Ecto neural progenitor cell (in vitro differentiated cells): Measurements from ENCODE around the gene KRT222.

Source experiments
- DNase-seq: peaks from one replicate; pipeline ENCODE4 v3.0.0-alpha.2; 2018; ENCODE audit warnings: low spot score

Gene KRT222

GRCh38 chr17:40664582-40665333, at the start of gene KRT222:
Gene KRT222, minus strand, starts transcription at chr17:40665177. Its CDS starts 78 bp downstream, at chr17:40665099.
- no peak for DNase-seq

GRCh38 chr17:40714473-40714872, 49.5 kb upstream of the KRT222 start:
- no peak for DNase-seq

- DNase-seq = no peak
Measured at GRCh38 chr17:40707745-40708144, 42.8 kb upstream of the KRT222 start.

- no peak for DNase-seq
Measured at GRCh38 chr17:40705584-40705983, 40.6 kb upstream of the KRT222 start.

GRCh38 chr17:40703652-40704051, 38.7 kb upstream of the KRT222 start, which contains the start of gene KRT24:
Gene KRT24, minus strand, starts transcription at chr17:40703752. Its CDS starts 59 bp downstream, at chr17:40703693.
- no peak for DNase-seq

- no peak for DNase-seq
Measured at GRCh38 chr17:40702271-40702670, 37.3 kb upstream of the KRT222 start.

GRCh38 chr17:40699853-40700252, 34.9 kb upstream of the KRT222 start:
- no peak for DNase-seq

- DNase-seq = no peak
Measured at GRCh38 chr17:40699371-40699770, 34.4 kb upstream of the KRT222 start.

GRCh38 chr17:40697297-40697696, 32.3 kb upstream of the KRT222 start:
- no peak for DNase-seq

GRCh38 chr17:40696651-40697072, 31.7 kb upstream of the KRT222 start:
- no peak for DNase-seq

- no peak for DNase-seq
Measured at GRCh38 chr17:40695874-40696472, 31.0 kb upstream of the KRT222 start.

- DNase-seq = no peak
Measured at GRCh38 chr17:40694584-40694983, 29.6 kb upstream of the KRT222 start.

GRCh38 chr17:40687106-40687505, 22.1 kb upstream of the KRT222 start:
- DNase-seq = no peak

- no peak for DNase-seq
Measured at GRCh38 chr17:40686192-40686591, 21.2 kb upstream of the KRT222 start.

GRCh38 chr17:40680998-40681397, 16.0 kb upstream of the KRT222 start:
- DNase-seq = no peak

- no peak for DNase-seq
Measured at GRCh38 chr17:40679523-40679907, 14.5 kb upstream of the KRT222 start.

- DNase-seq = no peak
Measured at GRCh38 chr17:40678902-40679522, 14.0 kb upstream of the KRT222 start.

- DNase-seq = no peak
Measured at GRCh38 chr17:40675905-40676304, 10.9 kb upstream of the KRT222 start.

- no peak for DNase-seq
Measured at GRCh38 chr17:40672654-40673053, 7.7 kb upstream of the KRT222 start.

GRCh38 chr17:40671282-40671681, 6.3 kb upstream of the KRT222 start:
- DNase-seq = no peak

- no peak for DNase-seq
Measured at GRCh38 chr17:40666331-40666730, 1.4 kb upstream of the KRT222 start.

- DNase-seq = no peak
Measured at GRCh38 chr17:40663252-40663651, 1.7 kb downstream of the KRT222 start.

GRCh38 chr17:40659911-40660310, 5.1 kb downstream of the KRT222 start:
- no peak for DNase-seq
